ENCODE results near the gene RAMP3. TPM values are rescaled to one million over a fixed set of nuclear protein-coding genes. Genes with fewer than 3 reads are reported as not detected.

The RAMP3 gene
- total and polyA plus RNA-seq, 11 donors: 19.2 to 107 (median 38.9) TPM

DNA sequence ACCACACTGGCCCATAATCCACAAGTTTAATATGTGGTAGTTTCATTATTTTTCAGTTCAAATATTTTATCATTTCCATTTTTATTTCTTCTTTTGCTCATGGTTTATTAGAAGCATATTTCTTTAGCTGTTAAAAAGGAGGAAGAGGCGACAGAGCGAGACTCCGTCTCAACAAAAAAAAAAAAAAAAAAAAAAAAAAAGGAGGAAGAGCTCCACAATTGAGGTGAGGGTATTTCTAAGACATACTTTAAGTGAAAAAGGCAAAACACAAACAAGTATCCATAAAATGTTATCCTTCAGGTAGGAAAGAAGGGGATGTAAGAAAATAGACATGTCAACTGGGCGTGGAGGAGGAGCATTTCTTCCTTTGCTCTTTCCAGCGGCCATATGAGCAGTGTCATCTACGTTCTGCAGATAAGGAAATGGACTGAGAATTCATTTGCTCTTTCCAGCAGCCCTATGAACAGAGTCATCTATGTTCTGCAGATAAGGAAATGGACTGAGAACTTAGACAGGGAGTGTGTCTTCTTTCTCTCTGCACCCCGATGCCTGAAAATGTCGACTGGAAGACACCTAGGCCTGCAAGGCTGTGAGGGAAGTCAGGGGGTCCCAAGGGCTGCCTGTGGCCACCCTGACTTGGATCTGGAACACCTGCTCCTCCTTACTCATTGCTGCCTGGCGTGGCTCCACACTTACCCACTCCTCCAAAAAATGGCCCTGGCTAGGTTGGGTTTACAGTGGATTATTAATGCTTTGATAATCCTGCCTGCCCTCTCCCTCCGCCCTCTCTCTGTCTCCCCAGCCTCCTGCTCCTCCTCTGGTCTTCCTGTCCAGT, 18.9 kb upstream of the RAMP3 start:
- Histone ChIP-seq H3K4me3 (no peak overlapping the region), H3K27me3 (no peaks in the 10 kb centered on the region), H3K9me3 (no peaks in the 10 kb centered on the region), H3K4me1 (peaks cover 0 to 3% (median 0%) of the 10 kb centered on the region in 12 donors), H3K27ac (no peak overlapping the region), H3K36me3 (no peaks in the 10 kb centered on the region)
- no peak for ATAC-seq
- TF ChIP-seq POLR2A (IDR thresholded peaks at IDR 0.05): no peak
- TF ChIP-seq, protein P1, sequence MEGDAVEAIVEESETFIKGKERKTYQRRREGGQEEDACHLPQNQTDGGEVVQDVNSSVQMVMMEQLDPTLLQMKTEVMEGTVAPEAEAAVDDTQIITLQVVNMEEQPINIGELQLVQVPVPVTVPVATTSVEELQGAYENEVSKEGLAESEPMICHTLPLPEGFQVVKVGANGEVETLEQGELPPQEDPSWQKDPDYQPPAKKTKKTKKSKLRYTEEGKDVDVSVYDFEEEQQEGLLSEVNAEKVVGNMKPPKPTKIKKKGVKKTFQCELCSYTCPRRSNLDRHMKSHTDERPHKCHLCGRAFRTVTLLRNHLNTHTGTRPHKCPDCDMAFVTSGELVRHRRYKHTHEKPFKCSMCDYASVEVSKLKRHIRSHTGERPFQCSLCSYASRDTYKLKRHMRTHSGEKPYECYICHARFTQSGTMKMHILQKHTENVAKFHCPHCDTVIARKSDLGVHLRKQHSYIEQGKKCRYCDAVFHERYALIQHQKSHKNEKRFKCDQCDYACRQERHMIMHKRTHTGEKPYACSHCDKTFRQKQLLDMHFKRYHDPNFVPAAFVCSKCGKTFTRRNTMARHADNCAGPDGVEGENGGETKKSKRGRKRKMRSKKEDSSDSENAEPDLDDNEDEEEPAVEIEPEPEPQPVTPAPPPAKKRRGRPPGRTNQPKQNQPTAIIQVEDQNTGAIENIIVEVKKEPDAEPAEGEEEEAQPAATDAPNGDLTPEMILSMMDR (IDR thresholded peaks at IDR 0.05): no peak
- 61 to 75% (median 68%) methylated on average over 10 of the region's 10 CpGs for WGBS, 4 donors
- DNase-seq: no peak
- intact Hi-C loops (cut with DNase I): loop anchor here in 9 of 10 donors (5.0 to 10.0 kb wide), 6 partner anchors 166 to 554 kb away; partner anchors contain the start of gene TMED4 (in 2 of the 9)

DNA sequence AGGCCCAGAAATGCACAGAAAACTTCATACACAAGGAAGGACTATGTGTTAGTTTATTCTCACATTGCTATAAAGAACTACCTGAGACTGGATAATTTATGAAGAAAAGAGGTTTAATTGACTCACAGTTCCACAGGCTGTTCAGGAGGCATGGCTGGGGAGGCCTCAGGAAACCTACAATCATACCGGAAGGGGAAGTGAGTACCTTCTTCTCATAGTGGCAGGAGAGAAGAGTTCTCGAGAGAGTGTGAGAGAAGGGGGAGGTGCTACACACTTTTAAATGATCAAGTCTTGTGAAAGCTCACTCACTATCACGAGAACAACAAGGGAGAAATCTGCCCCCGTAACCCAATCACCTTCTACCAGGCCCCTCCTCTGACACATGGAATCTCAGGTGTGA, 16.8 kb upstream of the RAMP3 start:
- intact Hi-C loops (cut with DNase I): loop anchor here in 1 of 10 donors (5.0 kb wide), 1 partner anchor 554 kb away; no protein-coding TSS in a partner anchor
- DNase-seq (no peak), ATAC-seq (no peak)
- Histone ChIP-seq H3K36me3 (no peaks in the 10 kb centered on the region), H3K9me3 (no peaks in the 10 kb centered on the region), H3K4me3 (no peak overlapping the region), H3K27me3 (peaks cover 0 to 6% (median 0%) of the 10 kb centered on the region in 9 donors), H3K4me1 (peaks cover 0 to 2% (median 0%) of the 10 kb centered on the region in 12 donors), H3K27ac (no peak overlapping the region)
- TF ChIP-seq, protein P1 (IDR thresholded peaks at IDR 0.05): no peak
- TF ChIP-seq POLR2A (IDR thresholded peaks at IDR 0.05): no peak
- 73 to 87% (median 77%) methylated on average over 4 of the region's 4 CpGs for WGBS, 4 donors

DNA sequence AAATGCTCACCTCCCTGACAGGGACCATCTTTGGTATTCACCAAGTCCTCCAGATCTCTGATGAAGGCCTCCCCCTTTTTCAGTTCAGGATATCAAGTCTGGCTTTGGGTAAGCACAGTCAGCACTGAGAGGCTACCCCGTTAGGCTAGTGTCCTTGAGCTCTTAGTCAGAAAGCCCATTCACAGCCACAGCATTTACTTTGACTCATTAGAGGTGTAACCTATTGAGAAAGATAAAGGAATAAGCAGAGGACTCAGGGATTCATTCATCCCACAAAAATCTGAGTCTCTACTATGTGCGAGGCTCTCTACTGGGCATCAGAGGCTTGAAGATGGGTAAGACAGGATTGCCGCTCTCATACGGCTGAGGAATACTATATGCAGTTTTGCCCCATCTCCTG, 14.0 kb upstream of the RAMP3 start:
- Histone ChIP-seq H3K27me3 (peaks cover 0 to 13% (median 0%) of the 10 kb centered on the region in 9 donors), H3K4me3 (no peak overlapping the region), H3K9me3 (no peaks in the 10 kb centered on the region), H3K36me3 (no peaks in the 10 kb centered on the region), H3K4me1 (no peaks in the 10 kb centered on the region), H3K27ac (no peak overlapping the region)
- DNase-seq (no peak), ATAC-seq (no peak)
- 89 to 93% (median 91%) methylated on average over 4 of the region's 4 CpGs for WGBS, 4 donors
- TF ChIP-seq POLR2A (IDR thresholded peaks at IDR 0.05): no peak
- TF ChIP-seq, protein P1 (IDR thresholded peaks at IDR 0.05): no peak
- intact Hi-C loops (cut with DNase I): loop anchor here in 1 of 10 donors (5.0 kb wide), 1 partner anchor 556 kb away; no protein-coding TSS in a partner anchor

DNA sequence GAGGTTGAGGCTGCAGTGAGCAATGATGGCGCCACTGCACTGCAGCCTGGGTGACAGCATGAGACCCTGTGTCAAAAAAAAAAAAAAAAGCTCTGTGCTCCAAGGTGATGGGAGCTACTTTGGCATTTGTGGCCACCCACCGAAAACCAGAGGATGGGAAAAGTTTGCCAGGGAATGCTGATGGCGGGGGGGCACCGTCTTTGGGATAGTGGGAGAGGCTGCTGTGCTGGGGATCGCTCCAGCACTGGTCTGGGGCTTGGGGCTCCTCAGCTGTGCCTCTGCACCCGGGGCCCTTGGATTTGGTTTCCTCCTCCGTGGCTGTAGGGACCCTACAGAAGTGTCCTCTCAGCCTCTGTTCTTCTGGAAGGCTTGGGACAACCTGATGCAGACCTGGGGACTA, 11.7 kb upstream of the RAMP3 start:
- Histone ChIP-seq H3K36me3 (no peaks in the 10 kb centered on the region), H3K27ac (no peak overlapping the region), H3K9me3 (no peaks in the 10 kb centered on the region), H3K4me1 (no peaks in the 10 kb centered on the region), H3K4me3 (no peak overlapping the region), H3K27me3 (peaks cover 0 to 13% (median 0%) of the 10 kb centered on the region in 9 donors)
- 79 to 93% (median 89%) methylated on average over 7 of the region's 7 CpGs for WGBS, 4 donors
- ATAC-seq (no peak), DNase-seq (no peak)
- intact Hi-C loops (cut with DNase I): no loop called here
- no peak for TF ChIP-seq POLR2A (IDR thresholded peaks at IDR 0.05)
- TF ChIP-seq, protein P1 (IDR thresholded peaks at IDR 0.05): no peak
